Mammary epithelial cell (primary cell): ENCODE measurements around the gene DYRK4.

Experiments used
- EZH2 ChIP-seq: IDR thresholded peaks from 2 replicates; pipeline ENCODE4 v1.6.1; 2012; ENCODE audit warnings: low read length, inconsistent platforms, borderline replicate concordance
- TF ChIP-seq, protein P1 (sequence below), 2 donors: IDR thresholded peaks in 1 of 2; conservative IDR thresholded peaks in 1 of 2; 2 replicates each; pipeline ENCODE4 v1.5.1; 2011 to 2012; ENCODE audit warnings: inconsistent platforms in 2 of 2, low read length in 2 of 2, mild to moderate bottlenecking in 2 of 2, control low read depth in 1 of 2, low read depth in 1 of 2; ENCODE audit not compliant: insufficient read depth in 1 of 2; ENCODE audit errors: extremely low read depth in 1 of 2

DNA sequence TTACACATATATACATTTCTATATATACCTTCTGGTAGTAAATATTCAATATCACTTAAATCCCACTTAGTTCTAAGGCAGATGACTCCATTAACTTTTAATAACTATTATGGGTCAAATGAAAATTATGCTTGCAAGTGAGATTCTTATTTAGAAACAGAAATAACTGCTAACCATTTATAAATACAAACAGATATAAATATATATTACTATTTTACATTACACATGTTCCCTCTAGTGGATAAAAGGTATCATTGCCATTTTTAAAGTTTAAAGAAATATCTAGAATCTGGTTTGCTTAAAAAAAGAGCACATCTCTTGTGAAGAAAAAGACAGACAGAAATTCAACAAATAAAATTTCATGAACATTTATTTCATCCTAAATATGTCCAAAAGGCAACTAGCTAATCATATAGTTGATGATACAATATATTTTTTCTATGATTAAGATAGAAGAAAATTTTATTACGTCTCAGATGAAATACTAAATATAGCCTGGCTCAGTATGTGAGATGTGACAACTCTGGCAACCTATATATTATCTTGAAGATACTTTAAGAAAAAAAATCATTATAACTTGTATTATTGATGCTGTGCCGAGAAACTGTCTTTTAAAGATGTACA is 35.0 kb upstream of the DYRK4 start:
- TF ChIP-seq, protein P1, sequence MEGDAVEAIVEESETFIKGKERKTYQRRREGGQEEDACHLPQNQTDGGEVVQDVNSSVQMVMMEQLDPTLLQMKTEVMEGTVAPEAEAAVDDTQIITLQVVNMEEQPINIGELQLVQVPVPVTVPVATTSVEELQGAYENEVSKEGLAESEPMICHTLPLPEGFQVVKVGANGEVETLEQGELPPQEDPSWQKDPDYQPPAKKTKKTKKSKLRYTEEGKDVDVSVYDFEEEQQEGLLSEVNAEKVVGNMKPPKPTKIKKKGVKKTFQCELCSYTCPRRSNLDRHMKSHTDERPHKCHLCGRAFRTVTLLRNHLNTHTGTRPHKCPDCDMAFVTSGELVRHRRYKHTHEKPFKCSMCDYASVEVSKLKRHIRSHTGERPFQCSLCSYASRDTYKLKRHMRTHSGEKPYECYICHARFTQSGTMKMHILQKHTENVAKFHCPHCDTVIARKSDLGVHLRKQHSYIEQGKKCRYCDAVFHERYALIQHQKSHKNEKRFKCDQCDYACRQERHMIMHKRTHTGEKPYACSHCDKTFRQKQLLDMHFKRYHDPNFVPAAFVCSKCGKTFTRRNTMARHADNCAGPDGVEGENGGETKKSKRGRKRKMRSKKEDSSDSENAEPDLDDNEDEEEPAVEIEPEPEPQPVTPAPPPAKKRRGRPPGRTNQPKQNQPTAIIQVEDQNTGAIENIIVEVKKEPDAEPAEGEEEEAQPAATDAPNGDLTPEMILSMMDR (conservative IDR thresholded peaks at IDR 0.05 in 1 of 2, IDR thresholded peaks at IDR 0.05 in 1 of 2; ENCODE audit: extremely low read depth in 1 of 2, insufficient read depth in 1 of 2, low read depth in 1 of 2, low read length in 2 of 2) = peak; percentile 45 to 52
- TF ChIP-seq EZH2 = no peak
